Hepatocyte (in vitro differentiated cells): ENCODE data around the gene TMPRSS6.

ENCODE experiments used
- EZH2 ChIP-seq: fragments of 200-600 bp; sonication (generic); IDR thresholded peaks from 2 replicates; pipeline ENCODE4 v1.6.1; 2016; ENCODE audit warnings: antibody characterized with exemption, mild to moderate bottlenecking, borderline replicate concordance
- TF ChIP-seq, protein P1 (sequence below): fragments of 200-600 bp; sonication (generic); IDR thresholded peaks from 2 replicates; pipeline ENCODE4 v1.5.1; 2016; ENCODE audit warnings: antibody characterized with exemption, mild to moderate bottlenecking; ENCODE audit not compliant: poor library complexity

- TF ChIP-seq, protein P1, sequence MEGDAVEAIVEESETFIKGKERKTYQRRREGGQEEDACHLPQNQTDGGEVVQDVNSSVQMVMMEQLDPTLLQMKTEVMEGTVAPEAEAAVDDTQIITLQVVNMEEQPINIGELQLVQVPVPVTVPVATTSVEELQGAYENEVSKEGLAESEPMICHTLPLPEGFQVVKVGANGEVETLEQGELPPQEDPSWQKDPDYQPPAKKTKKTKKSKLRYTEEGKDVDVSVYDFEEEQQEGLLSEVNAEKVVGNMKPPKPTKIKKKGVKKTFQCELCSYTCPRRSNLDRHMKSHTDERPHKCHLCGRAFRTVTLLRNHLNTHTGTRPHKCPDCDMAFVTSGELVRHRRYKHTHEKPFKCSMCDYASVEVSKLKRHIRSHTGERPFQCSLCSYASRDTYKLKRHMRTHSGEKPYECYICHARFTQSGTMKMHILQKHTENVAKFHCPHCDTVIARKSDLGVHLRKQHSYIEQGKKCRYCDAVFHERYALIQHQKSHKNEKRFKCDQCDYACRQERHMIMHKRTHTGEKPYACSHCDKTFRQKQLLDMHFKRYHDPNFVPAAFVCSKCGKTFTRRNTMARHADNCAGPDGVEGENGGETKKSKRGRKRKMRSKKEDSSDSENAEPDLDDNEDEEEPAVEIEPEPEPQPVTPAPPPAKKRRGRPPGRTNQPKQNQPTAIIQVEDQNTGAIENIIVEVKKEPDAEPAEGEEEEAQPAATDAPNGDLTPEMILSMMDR: peak; percentile 48
- no peak for TF ChIP-seq EZH2
Measured at GRCh38 chr22:37045958-37046357, 63.6 kb downstream of the TMPRSS6 start.
